Measurements from ENCODE around the gene TBX10. TPM values are rescaled to one million over a fixed set of nuclear protein-coding genes. Genes with fewer than 3 reads are reported as not detected.

The TBX10 gene
- total and polyA plus RNA-seq, 2 donors (not counting 3 experiments of a cell fraction or from before 2014, with no cell fraction given), result not detected

- FAIRE-seq (no peak), DNase-seq (ENCODE audit: low read depth, low spot score) (no peak)
- no peak for TF ChIP-seq MAX (IDR thresholded peaks at IDR 0.05; ENCODE audit: insufficient read depth, insufficient read length)
- no peak for TF ChIP-seq FOS (IDR thresholded peaks at IDR 0.05; ENCODE audit: borderline replicate concordance, insufficient read depth, low read length)
- no peak for TF ChIP-seq JUN (IDR thresholded peaks at IDR 0.05; ENCODE audit: borderline replicate concordance, insufficient read depth, insufficient read length, low read depth)
- TF ChIP-seq GATA2 (IDR thresholded peaks at IDR 0.05; ENCODE audit: insufficient read depth, insufficient read length, low read depth, low read length), result no peak
- no peak for TF ChIP-seq POLR2A (IDR thresholded peaks at IDR 0.05; ENCODE audit: low read depth, low read length)
- no peak for TF ChIP-seq CTCF (IDR thresholded peaks at IDR 0.05; ENCODE audit: extremely low read depth in 1 of 2, insufficient read depth in 1 of 2, low read depth in 1 of 2, low read length in 2 of 2)
- no peak for TF ChIP-seq EZH2 (IDR thresholded peaks at IDR 0.05; ENCODE audit: borderline replicate concordance, low read depth, low read length, severe bottlenecking)
- TF ChIP-seq MYC (IDR thresholded peaks at IDR 0.05; ENCODE audit: low read depth, low read length), result no peak
- no peak for TF ChIP-seq POLR2AphosphoS5 (IDR thresholded peaks at IDR 0.05; ENCODE audit: insufficient read depth, low read depth, low read length)
- H3K79me2 ChIP-seq (ENCODE audit: control insufficient read depth, insufficient read depth, low read length), result no peaks in the 10 kb centered on the region
- H3K9me3 ChIP-seq (replicated peaks; ENCODE audit: control insufficient read depth, insufficient read depth, low read length), result no peaks in the 10 kb centered on the region
- BruUV-seq (replicated peaks), result no TSS peak
- no peaks in the 10 kb centered on the region for H3K27me3 ChIP-seq (ENCODE audit: control insufficient read depth in 2 of 2, insufficient read depth in 2 of 2, low read length in 2 of 2)
- H3K4me3 ChIP-seq (replicated peaks in 1 of 3; ENCODE audit: insufficient read depth in 1 of 3, low read depth in 1 of 3, low read length in 3 of 3), result no peak overlapping the region
- no peaks in the 10 kb centered on the region for H3K9me1 ChIP-seq (replicated peaks; ENCODE audit: control insufficient read depth, extremely low read depth, insufficient read depth, low read length)
- POLR2A ChIA-PET, result no interaction called here
- no peaks in the 10 kb centered on the region for H4K20me1 ChIP-seq (replicated peaks; ENCODE audit: control insufficient read depth, extremely low read depth, insufficient read depth, low read length)
- H3K9ac ChIP-seq (replicated peaks; ENCODE audit: extremely low read depth, insufficient read depth, low read length), result no peak overlapping the region
- intact Hi-C loops (cut with micrococcal nuclease), result no loop called here
- dilution Hi-C loops (cut with MboI; ENCODE audit: extremely low pct_ligation_motif_present, low sequenced_read_pairs), result no loop called here
- H3K27ac ChIP-seq (ENCODE audit: insufficient read depth, low read depth, low read length), result no peak overlapping the region
- CTCF ChIA-PET, result no interaction called here
- no peaks in the 10 kb centered on the region for H3K36me3 ChIP-seq (ENCODE audit: control insufficient read depth in 2 of 2, extremely low read depth in 1 of 2, insufficient read depth in 2 of 2, low read length in 2 of 2)
- no peak overlapping the region for H2AFZ ChIP-seq (ENCODE audit: low read depth, low read length)
- no peak overlapping the region for H3K4me2 ChIP-seq (ENCODE audit: insufficient read depth, low read length)
- H3K4me1 ChIP-seq (ENCODE audit: control insufficient read depth, extremely low read depth, insufficient read depth, low read length), result no peaks in the 10 kb centered on the region
These were observed 25.4 kb upstream of the TBX10 start for GRCh38 chr11:67664696-67665540.
